HepG2 (cell line): ENCODE measurements around the gene MORC3. TPM values are rescaled to one million over a fixed set of nuclear protein-coding genes. Genes with fewer than 3 reads are reported as not detected.

Experiments used
- DZIP1 ChIP-seq: sonication (generic); formaldehyde crosslinking; IDR thresholded peaks from 2 replicates; pipeline ENCODE4 v1.5.0; 2020; ENCODE audit warnings: mild to moderate bottlenecking, missing genetic modification reagents
- E2F2 ChIP-seq: sonication (generic); formaldehyde crosslinking; IDR thresholded peaks from 2 replicates; pipeline ENCODE4 v1.4.0; 2020; ENCODE audit warnings: missing genetic modification reagents, borderline replicate concordance
- HOXA3 ChIP-seq: sonication (generic); formaldehyde crosslinking; IDR thresholded peaks from 2 replicates; pipeline ENCODE4 v1.5.0; 2020; ENCODE audit warnings: missing genetic modification reagents
- IRF1 ChIP-seq: sonication (generic); formaldehyde crosslinking; IDR thresholded peaks from 2 replicates; pipeline ENCODE4 v1.4.0; 2020; ENCODE audit warnings: low read depth, mild to moderate bottlenecking, missing genetic modification reagents
- MAFF ChIP-seq: IDR thresholded peaks from 2 replicates; pipeline ENCODE4 v1.6.1; 2011; ENCODE audit warnings: low read depth, low read length, improper control_type of control experiment
- NFE2L1 ChIP-seq: sonication (generic); formaldehyde crosslinking; IDR thresholded peaks from 2 replicates; pipeline ENCODE4 v1.4.0; 2020; ENCODE audit warnings: missing genetic modification reagents, mild to moderate bottlenecking, borderline replicate concordance
- RNF2 ChIP-seq: fragments of 450-650 bp; conservative IDR thresholded peaks from 2 replicates; pipeline ENCODE4 v1.6.1; 2016; ENCODE audit warnings: low read depth
- SOX6 ChIP-seq, 2 experiments: fragments of 450-650 bp in 1 of 2; sonication (generic) in 1 of 2; formaldehyde crosslinking in 1 of 2; IDR thresholded peaks; 2 replicates each; pipeline versions ENCODE4 v1.4.0 to v1.6.1; 2017 to 2020; ENCODE audit warnings: antibody characterized with exemption in 1 of 2, mild to moderate bottlenecking in 1 of 2, missing genetic modification reagents in 1 of 2
- TCF7L2 ChIP-seq: IDR thresholded peaks from 2 replicates; pipeline ENCODE4 v1.6.1; 2011; ENCODE audit warnings: mild to moderate bottlenecking, low read depth, low read length, moderate library complexity
- ZBTB3 ChIP-seq: sonication (generic); formaldehyde crosslinking; IDR thresholded peaks from 2 replicates; pipeline ENCODE4 v1.4.0; 2020; ENCODE audit warnings: low read depth, mild to moderate bottlenecking, moderate library complexity, missing genetic modification reagents, borderline replicate concordance
- ZNF20 ChIP-seq: sonication (generic); formaldehyde crosslinking; IDR thresholded peaks from 2 replicates; pipeline ENCODE4 v1.4.0; 2020; ENCODE audit warnings: mild to moderate bottlenecking, moderate library complexity, missing genetic modification reagents
- ZNF431 ChIP-seq: sonication (generic); formaldehyde crosslinking; IDR thresholded peaks from 2 replicates; pipeline ENCODE4 v1.9.0; 2022; ENCODE audit warnings: missing genetic modification reagents, low read depth, mild to moderate bottlenecking, borderline replicate concordance
- ZNF660 ChIP-seq: sonication (generic); formaldehyde crosslinking; IDR thresholded peaks from 2 replicates; pipeline ENCODE4 v1.5.1; 2020; ENCODE audit warnings: mild to moderate bottlenecking, low read depth, missing genetic modification reagents, borderline replicate concordance
- ZNF891 ChIP-seq: sonication (generic); formaldehyde crosslinking; IDR thresholded peaks from 2 replicates; pipeline ENCODE4 v1.5.0; 2020; ENCODE audit warnings: mild to moderate bottlenecking, missing genetic modification reagents
- ZSCAN12 ChIP-seq: sonication (generic); formaldehyde crosslinking; IDR thresholded peaks from 2 replicates; pipeline ENCODE4 v1.9.0; 2021; ENCODE audit warnings: mild to moderate bottlenecking, missing genetic modification reagents
- polyA plus RNA-seq, 8 experiments: library from polyadenylated mRNA; depleted of rRNA in 3 of 8; stranded (reverse) in 7 of 8; unstranded in 1 of 8; fragments of >200 nt; fragmentation: Illumina TruSeq in 4 of 8; extraction: Trizol in 4 of 8; gene quantifications; 2 replicates each; pipeline versions ENCODE4 v1.2.1 to v1.2.3, GENCODE V29; 2011 to 2016; ENCODE audit warnings: low read depth in 4 of 8, missing spikeins in 1 of 8, mixed read lengths in 1 of 8; ENCODE audit not compliant: insufficient read depth in 1 of 8
- total RNA-seq, 5 experiments: library from RNA; depleted of rRNA; stranded (reverse); fragments of >200 nt; fragmentation: Illumina TruSeq; extraction: Trizol; gene quantifications; 2 replicates each; pipeline ENCODE4 v1.2.3, GENCODE V29; 2016; ENCODE audit warnings: low read depth in 1 of 5
- TF ChIP-seq, protein P1 (sequence below): sonication (generic); formaldehyde crosslinking; IDR thresholded peaks from 2 replicates; pipeline ENCODE4 v1.4.0; 2020; ENCODE audit warnings: mild to moderate bottlenecking, missing genetic modification reagents
- TF ChIP-seq, protein P2 (sequence below): IDR thresholded peaks from 2 replicates; pipeline ENCODE4 v1.6.1; 2016
- TF ChIP-seq, protein P3 (sequence below): sonication (generic); formaldehyde crosslinking; IDR thresholded peaks from 2 replicates; pipeline ENCODE4 v1.4.0; 2020; ENCODE audit warnings: missing genetic modification reagents, borderline replicate concordance

The MORC3 gene
- total and polyA plus RNA-seq, 2 of the 13 experiments (the other 11 are each of a cell fraction or from before 2014, with no cell fraction given) = 12.9 to 19.5 TPM

- TF ChIP-seq, protein P1, sequence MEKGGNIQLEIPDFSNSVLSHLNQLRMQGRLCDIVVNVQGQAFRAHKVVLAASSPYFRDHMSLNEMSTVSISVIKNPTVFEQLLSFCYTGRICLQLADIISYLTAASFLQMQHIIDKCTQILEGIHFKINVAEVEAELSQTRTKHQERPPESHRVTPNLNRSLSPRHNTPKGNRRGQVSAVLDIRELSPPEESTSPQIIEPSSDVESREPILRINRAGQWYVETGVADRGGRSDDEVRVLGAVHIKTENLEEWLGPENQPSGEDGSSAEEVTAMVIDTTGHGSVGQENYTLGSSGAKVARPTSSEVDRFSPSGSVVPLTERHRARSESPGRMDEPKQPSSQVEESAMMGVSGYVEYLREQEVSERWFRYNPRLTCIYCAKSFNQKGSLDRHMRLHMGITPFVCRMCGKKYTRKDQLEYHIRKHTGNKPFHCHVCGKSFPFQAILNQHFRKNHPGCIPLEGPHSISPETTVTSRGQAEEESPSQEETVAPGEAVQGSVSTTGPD (CRISPR knock-in tag) = no peak
- TF ChIP-seq ZSCAN12 = no peak
- TF ChIP-seq MAFF = no peak
- TF ChIP-seq ZNF431 = no peak
- TF ChIP-seq IRF1 (CRISPR knock-in tag) = no peak
- no peak for TF ChIP-seq HOXA3
- TF ChIP-seq ZNF891 (CRISPR knock-in tag) = no peak
- TF ChIP-seq DZIP1 = no peak
- no peak for TF ChIP-seq SOX6 (IDR thresholded peaks at IDR 0.05)
- TF ChIP-seq SOX6 (CRISPR knock-in tag; IDR thresholded peaks at IDR 0.05) = no peak
- TF ChIP-seq E2F2 (CRISPR knock-in tag) = no peak; the same call in 1 of the 2 replicates
- TF ChIP-seq, protein P2, sequence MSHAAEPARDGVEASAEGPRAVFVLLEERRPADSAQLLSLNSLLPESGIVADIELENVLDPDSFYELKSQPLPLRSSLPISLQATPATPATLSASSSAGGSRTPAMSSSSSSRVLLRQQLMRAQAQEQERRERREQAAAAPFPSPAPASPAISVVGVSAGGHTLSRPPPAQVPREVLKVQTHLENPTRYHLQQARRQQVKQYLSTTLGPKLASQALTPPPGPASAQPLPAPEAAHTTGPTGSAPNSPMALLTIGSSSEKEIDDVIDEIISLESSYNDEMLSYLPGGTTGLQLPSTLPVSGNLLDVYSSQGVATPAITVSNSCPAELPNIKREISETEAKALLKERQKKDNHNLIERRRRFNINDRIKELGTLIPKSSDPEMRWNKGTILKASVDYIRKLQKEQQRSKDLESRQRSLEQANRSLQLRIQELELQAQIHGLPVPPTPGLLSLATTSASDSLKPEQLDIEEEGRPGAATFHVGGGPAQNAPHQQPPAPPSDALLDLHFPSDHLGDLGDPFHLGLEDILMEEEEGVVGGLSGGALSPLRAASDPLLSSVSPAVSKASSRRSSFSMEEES (CRISPR knock-in tag) = no peak
- no peak for TF ChIP-seq ZNF660
- TF ChIP-seq ZNF20 = no peak
- TF ChIP-seq, protein P3, sequence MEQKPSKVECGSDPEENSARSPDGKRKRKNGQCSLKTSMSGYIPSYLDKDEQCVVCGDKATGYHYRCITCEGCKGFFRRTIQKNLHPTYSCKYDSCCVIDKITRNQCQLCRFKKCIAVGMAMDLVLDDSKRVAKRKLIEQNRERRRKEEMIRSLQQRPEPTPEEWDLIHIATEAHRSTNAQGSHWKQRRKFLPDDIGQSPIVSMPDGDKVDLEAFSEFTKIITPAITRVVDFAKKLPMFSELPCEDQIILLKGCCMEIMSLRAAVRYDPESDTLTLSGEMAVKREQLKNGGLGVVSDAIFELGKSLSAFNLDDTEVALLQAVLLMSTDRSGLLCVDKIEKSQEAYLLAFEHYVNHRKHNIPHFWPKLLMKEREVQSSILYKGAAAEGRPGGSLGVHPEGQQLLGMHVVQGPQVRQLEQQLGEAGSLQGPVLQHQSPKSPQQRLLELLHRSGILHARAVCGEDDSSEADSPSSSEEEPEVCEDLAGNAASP (CRISPR knock-in tag) = no peak
- TF ChIP-seq RNF2 = no peak
- TF ChIP-seq NFE2L1 (CRISPR knock-in tag) = no peak
- TF ChIP-seq ZBTB3 = no peak
- TF ChIP-seq TCF7L2 = no peak
Measured at GRCh38 chr21:36320421-36321324, 676 bp downstream of the MORC3 start (continued).
